Measurements from ENCODE around the gene DUSP10.

DUSP10 gene

DNA sequence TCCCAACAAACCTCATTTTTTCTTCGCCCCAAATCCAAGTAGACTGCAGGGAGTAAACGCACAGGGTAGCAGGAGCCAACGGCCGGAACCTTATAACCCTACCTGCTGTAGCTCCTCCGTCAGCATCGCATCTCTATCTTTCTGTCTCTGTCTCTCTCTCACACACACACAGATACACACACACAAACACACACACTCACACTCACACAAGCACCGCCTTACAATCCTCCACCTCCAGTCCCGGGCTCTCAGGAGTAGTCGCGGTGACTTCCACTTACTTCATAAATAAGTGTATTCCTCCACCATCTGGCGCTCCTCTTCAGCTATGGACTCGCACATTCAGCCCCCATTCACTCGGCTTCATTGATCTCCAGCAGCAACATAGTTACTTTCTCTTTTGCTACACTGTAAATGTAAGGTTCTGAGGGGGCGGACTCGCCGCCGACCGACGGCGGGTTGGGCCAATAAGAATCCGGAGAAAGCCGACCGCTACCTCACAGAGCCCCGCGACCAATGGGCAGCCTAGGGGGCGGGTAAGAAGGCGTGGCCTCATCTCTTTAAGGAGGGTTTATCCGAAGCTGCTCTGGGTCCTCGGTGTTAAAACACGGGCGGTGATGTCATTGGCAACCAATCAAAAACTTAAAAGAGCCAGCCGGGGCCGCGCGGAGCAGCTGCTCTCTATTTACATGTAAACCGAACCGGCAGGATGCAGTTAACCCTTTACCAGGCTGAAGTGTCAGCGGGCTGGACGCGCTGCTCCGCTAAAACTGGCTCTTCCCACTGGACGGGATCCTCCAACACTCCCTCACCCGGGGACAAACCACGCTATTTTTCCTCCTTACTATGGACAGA lies at the start of gene DUSP10:
TSS of gene DUSP10 (minus strand) at position 387 of the 852 bp plus-strand sequence. CDS start 2,345 bp downstream, outside the sequence.
- peak; percentile 94 for DNase-seq

DNA sequence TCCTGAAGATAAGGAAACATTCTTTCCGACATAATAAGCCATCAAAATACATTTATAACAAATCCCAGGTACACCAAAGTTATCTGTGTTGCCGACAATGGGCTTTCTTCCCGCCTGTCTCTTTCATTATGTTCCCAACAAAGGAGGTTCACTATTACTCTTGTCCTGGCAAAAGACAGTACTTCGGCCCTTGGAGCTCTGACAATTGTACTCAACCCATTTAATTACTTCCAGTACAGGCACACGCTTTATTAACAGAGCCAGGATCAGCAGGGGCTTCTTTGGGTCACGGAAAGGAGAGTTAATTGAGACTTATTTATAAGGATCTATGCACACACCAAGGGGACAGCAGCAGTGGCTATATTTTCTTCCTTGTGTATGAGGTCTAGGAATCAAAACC lies 46.6 kb upstream of the DUSP10 start:
- no peak for DNase-seq

DNA sequence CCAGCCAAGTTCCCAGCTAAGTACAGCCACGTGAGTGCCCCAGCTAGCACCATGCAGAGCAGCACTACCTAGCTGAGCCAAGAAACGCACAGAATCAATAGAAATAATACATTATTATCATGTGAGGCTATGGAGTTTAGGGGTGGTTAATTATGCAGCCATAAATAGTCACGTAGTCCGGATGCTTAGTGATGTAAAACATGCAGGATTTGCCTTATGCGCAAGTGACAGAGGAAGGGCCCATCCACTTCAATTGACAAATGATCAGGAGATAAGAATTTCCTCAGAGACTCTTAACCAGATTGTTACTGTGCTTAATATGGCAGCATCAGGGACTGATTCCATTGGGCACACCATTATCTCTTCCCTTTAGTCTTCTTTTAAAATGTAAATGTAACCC lies 44.8 kb upstream of the DUSP10 start:
- no peak for DNase-seq

DNA sequence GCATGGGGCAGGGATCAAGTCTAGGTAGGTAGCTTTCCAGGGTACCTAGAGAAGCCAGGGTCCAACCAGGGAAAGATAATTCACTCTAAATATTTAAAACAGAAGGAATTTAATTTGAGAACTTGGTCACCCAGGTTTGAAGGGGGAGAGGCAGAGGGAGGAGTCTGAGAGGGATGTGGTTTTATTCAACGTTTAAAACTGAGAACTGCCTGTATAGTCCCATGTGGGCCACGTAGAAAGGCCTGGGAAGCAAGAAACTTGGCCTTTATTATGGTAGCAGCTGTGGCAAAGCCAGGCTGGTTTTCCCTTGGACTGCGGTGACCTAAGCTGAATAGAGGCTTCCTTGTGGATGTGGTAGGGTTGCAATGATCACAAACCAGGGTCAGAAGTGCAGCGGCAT lies 42.0 kb upstream of the DUSP10 start:
- DNase-seq = no peak

DNA sequence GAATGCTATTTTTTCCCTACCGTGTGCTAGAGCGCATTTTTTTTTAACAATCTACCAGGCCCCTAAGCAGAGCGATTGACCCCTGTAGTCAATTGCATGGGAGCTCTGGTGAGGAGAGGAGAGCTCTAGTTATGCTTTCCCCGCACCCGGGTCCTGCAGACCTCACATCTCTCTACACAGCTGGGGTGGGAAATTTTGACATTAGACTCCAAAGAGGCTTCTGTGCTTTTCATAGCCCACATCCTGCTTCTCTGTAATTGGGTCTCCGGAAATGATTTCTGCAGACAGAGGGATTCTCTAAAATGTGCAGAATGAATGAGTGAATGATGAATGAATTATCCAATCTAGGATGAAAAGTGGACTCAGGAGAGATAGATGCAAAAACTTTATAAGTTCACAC lies 41.5 kb upstream of the DUSP10 start:
- DNase-seq = no peak

DNA sequence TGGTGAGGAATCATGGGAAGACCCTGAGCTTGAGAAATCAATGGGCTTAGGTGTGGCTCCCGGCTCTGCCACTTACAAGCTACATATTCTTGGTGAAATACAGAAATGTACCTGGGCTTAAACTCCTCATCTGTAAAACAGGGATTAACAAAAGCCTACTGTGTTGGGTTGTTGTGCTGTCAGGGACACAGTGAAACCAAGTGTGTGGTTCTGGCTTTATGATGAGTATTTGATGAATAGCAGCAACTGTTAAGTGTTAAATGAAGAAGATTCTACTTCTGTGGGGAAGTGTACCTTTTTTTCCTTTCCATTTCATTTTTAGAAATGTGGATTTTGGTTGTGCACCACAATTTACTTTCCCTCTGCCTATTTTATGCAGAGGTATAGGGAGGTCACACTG lies 41.1 kb upstream of the DUSP10 start:
- DNase-seq = no peak

DNA sequence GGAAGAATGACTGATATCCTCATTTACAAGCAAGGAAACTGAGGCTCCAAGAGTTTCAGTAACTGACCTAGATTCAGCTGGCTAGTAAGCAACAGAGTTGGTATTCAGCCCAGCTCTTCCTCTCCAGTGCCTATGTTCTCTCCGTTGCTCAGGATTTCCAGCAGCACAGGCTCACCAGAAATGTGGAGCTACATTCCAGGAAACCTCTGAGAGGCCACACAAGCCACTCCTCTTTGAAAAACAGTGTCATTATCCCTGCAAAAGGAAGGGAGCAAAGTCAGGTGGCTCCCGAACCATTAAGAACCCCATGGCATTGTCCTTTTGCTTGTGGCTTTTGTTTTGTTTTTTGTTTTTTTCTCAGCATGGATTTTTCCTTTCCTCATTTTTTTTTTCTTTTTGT lies 40.6 kb upstream of the DUSP10 start:
- DNase-seq = no peak

DNA sequence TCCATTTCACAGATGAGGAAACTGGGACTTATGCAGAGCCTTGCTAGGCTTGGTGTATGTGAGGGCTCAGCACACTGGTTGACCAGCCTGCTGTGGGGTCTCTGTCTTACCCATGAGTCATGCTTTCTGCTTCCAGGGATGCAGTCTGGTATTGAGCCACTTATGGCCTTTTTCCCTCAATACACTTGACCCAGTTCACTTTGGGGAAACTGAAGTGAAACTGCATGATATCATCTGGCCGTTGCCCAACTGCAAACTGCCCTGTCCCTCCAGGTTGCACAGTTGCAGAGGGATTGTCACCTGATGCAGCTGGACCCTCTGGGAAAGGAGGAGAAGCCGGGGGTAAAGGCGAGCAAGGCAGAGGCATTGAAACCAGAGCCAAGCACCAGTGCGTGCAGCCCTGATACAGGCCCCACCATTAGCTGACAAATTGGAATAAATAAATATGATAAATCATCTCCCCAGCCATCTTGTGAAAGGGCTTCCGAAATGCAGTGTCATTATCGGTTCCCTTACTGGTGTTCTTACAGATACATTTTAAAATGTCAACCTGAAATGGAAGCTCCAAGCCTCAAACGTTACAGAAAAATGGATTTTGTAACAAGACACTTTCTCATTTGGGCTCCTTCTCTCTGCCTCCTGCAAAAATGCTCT lies 39.3 kb upstream of the DUSP10 start:
- DNase-seq = no peak

DNA sequence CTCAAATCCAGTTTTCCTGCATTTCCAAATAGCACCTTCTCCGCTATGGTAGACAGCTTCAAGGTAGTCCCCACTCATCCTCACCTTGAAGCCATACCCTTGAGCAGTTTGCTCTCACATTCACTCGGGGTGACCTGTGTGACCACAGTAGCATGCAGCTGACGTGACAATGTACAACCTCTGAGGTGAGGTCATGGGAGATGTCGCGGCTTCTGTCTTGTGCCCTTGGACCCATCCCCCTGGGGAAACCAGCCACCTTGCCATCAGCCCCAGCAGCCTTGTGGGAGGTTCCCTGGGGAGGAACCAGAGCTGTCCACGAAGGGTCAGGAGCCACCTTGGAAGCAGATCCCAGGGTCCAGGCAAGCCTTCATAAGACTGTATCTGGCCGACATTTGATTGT lies 38.3 kb upstream of the DUSP10 start:
- DNase-seq = no peak

DNA sequence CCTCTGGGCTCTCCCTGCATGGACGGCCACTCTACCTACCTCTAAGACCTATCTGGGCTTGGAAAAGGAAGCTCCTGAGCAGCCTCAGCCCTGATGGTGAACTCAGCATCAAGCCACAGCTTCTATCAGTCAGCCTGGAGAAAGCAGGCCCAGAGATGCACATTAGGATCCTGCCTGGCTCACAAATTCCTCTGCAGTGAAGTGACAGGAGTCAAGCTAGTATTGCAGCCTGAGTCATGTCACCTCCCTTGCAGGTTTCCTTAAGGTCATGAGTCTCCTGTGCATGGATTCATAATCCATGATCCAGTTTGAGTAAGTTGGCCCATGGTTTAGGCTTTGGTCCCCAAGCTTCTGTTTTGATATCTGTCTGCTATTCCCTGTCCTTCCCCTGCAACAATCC lies 37.9 kb upstream of the DUSP10 start:
- DNase-seq = no peak

DNA sequence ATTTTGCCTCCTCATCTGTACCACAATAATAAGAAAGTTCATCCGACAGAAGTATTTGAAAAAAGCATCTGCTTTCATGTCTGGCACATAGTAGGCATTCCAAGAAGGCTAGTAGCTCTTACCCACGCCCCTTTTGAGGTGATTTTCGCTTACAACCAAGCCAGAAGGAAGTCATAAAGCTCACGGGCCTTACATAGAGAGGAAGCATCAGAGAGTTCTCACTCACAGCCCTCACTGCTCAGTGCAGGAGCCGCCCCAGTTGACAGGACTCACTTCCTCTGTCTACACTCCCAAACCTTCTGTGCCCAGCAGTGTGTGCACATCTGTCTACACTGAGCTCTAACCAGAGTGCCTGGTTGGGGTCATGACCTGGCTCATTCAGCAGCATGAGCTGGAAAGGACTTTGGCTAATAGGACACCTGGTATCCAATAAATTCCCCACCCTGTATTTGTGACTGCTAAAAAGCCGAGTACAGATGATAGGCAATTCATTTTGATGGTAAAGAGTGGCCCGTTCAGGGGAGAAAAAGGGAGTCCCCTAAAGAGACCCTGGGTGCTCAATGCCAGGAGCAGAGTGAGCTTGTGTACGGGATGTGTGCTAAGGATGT lies 36.8 kb upstream of the DUSP10 start:
- no peak for DNase-seq

DNA sequence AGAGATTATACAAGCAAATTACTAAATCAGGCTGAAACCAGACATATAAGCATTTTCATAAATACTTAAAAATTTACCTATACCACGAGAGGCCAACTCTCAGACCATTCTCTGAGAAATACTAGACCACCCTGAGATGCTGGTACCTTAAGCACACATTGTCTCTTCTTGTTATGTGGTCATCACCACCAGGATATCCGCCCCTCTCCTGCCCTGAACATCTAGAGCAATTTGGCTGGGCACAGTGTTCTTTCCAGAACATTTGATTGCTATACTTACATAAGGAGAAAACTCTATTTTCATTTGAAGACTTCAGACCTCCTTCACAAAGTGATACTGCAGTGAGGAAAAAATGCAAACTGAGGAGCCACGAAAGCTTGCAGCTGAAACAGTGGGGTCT lies 36.2 kb upstream of the DUSP10 start:
- DNase-seq = no peak

DNA sequence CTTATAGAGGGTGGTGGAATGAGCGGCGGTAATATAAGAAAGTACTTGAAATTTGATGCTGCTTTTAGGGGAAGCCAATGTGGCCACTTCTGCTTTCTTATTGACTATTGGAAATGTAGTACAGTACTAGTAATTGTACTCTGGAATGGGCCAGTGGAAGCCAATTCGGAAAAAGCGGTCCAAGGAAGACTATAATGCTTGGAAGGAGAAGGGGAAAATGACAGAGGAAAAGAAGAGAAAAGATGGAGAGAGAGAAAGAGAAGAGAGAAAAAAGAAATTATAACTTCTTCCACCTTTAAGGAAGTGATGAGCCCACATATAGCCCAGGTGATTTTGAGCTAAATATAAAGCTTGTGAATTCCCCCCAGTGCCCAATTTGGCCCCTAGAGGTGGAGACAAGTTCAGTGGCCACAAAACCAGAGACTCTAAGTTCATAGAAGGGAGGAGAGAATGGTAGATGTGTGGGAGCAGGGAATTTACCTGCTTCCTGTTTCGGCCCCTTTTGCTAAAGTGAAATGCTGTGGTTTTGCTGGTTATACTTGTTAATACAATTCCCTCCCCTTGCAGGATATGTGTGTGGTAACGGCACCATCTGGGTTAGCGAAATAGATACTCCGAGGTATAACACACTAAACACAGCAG lies 35.7 kb upstream of the DUSP10 start:
- no peak for DNase-seq

DNA sequence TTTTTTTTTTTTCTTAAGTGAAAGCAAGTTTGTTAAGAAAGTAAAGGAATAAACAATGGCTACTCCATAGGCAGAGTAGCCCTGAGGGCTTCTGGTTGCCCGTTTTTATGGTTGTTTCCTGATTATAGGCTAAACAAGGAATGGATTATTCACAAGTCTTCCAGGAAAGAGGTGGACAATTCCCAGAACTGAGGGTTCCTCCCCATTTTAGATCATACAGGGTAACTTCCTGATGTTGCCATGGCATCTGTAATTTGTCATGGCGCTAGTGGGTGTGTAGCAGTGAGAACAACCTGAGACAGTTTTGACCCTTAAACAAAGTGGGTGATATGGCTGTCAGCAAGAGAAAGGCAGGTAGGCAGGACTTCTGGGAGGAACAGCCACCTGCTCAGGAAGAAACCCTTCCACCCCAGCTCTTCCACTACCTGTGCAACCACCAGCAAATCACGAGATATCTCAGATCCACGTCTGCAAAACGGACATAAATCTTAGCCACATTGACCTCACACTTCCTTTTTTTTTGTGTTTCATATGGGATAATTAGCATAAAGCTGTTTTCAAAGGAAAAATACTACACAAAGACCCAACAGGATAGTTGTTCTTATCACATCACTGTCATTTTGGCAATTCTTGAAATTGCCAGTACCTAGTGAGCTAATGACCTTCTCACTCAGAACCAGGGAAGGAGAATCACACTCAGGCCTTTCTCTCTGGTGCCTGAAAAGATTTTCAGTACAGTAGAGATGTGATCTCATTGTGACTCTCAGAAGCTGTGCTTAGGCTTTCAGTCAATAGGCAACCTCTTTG lies 34.8 kb upstream of the DUSP10 start:
- no peak for DNase-seq

DNA sequence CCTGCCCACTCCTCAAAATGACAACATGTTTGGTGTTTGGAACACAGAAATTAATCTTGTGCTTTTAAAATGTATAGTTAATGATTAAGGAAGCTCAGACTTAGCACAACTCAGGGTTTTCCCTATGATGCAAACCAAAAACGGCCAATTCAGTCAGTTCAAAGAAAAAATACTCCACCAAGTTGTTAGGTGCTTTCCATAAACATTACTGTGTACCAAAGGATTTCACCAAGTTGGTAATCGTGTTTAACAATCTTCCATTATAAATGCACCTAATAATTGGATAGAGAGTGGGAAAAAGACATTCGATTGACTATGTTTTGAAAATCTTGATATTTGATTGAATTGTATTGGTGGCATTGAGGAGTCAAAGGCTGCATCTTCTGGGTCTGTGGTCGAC lies 33.3 kb upstream of the DUSP10 start:
- DNase-seq = no peak

DNA sequence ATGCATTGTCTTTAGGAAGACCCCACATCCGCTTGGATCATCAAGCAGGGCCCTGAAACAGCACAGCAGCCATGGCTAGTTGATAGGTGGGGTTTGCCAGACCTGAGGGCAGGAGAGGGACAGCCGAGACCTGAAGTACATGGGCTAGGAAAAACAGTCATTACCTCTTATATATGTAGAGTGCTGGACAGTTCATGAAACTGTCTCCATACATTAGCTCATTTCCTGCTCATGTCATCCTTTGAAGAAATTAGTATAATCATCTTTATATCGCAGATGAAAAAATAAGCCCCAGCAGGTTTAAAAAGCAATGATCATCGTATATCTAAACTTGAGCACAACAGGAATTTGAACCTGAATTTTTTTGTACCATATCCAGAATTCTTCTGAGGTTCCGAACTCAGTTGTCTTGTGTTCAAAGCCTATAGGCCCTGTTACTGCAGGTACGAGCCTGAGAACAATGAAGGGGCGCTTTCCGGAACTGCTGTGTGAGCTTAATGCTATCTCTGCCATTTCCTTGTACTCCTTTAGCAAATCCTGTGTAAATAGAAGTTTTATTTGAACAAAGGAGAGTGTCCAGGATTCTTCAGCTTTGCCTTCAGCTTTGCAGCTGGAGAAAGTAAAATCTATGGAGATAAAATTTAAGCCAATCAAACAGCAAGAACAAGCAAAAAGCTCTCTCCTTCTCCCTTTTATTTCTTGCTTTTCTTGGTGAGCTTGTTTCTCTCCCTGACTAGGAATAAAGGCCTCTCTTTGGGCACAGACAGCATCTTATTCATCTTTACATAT lies 32.4 kb upstream of the DUSP10 start:
- DNase-seq = no peak

DNA sequence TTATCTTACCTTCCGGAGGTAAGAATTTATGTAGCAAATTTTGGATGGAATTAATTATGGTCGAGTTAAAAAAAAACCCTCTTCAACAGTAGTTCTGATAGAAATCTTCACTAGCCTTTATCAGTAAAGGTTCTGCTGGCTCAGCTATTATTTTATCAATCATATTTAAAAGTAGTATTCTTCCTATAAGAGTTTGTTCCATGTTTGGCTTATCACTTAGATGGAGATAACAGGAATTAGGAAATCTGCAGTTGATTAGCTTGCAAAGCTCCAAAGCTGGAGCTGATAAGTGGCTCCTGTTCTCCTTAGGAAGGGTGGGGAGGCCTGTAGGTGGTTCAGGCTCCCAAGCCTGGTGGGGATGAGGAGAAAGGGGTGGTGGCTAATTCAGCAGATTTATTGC lies 31.5 kb upstream of the DUSP10 start:
- no peak for DNase-seq

DNA sequence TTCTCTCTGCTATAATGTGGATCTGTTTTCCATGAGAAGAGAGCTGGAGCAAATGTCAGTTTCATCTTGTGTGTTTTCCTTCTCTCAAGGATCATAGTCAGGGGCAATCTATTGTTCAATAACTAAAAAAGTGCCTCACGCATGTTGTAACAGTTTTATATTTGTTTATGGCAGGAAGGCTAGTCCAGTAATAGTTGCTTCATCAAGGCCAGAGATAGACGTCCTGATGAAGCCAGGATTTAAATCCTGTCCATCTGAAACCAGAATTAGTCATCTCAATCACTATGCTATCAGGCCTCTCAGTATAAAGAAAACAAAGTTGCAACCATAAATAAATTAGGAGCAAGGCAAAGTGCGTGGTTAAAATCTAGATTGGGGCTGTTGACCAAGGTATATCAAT lies 30.2 kb upstream of the DUSP10 start:
- DNase-seq = no peak

DNA sequence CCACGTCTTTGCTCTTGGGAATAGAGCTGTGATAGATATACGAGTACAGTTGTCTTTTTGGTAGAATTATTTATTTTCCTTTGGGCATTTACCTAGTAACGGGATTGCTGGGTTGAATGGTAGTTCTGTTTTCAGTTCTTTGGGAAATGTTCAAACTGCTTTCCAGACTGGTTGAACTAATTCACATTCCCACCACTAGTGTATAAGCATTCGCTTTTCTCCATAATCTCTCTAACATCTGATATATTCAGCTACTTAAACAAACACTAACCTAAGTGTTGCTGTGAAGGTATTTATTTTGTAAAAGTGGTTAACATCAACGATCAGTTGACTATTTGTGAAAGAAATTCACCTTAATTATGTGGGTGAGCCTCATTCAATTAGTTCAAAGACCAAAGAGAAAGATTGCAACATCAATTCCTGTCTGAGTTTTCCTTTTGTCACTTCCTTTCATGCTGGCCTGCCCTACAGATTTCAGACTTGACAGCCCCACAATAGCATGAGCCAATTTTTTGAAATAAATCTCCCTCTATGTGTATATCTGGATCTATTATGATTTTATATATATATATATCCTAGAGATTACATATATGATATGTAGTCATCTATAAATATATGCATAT lies 26.7 kb upstream of the DUSP10 start:
- DNase-seq = no peak

DNA sequence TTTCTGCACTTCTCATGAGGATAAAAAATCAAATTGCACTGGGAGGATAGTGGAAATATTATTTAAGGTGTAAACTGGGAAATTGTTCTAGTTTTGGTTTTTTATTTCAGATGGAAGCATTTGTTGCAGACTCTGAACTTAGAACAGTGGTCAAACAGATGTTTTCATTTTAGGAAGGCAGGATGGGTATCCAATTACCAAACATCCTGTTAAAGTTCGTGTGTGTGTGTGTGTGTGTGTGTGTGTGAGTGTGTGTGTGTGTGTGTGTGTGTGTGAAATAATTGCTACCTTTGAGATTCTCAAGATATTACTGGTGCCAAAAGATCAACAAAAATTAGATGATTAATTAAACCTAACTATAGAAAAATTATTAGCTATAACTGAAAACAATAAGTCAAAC lies 24.3 kb upstream of the DUSP10 start:
- no peak for DNase-seq

DNA sequence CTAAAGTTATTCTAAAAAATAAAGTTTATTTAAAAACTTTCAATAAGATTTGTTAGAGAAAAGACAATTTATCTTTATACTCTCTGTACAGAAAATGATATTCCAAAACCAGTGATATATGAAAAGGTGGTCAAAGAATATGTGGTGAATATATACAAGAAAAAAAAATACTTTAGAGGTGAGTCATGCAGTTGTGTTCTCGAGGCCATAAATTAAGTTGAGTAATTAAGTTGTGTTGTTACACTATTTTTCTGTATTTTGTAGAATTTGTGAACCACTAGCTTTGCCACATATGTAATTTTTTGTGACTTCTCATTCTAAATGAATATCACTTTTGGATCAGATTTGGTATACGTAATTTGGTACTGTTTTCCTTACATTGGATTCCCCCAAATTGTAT lies 23.6 kb upstream of the DUSP10 start:
- no peak for DNase-seq

DNA sequence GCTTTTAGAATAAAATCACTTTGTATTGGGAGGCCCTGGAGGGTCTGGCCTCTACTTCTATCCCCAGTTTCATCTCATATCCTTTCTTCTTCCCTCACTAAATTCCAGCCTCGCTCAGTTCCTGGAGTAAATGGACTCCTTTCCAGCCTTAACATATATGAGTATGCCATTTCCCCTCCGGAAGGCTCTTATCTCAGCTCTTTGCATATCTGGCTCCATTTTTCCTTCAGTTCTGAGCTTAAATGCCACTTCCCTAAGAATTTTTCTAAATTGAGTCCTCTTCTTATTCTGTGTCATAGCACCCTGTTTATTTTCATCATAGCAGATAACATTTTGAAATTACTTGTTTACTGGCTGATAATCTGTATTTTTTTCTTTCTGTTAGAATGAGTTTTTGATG lies 20.2 kb upstream of the DUSP10 start:
- no peak for DNase-seq

Data from activated CD8-positive, alpha-beta memory T cell treated with anti-CD3 and anti-CD28 coated beads, Interleukin-2, amount 50 U/mL, for 48 hours (primary cell).